Measurements from ENCODE around the gene DSCAML1.

The DSCAML1 gene

DNA sequence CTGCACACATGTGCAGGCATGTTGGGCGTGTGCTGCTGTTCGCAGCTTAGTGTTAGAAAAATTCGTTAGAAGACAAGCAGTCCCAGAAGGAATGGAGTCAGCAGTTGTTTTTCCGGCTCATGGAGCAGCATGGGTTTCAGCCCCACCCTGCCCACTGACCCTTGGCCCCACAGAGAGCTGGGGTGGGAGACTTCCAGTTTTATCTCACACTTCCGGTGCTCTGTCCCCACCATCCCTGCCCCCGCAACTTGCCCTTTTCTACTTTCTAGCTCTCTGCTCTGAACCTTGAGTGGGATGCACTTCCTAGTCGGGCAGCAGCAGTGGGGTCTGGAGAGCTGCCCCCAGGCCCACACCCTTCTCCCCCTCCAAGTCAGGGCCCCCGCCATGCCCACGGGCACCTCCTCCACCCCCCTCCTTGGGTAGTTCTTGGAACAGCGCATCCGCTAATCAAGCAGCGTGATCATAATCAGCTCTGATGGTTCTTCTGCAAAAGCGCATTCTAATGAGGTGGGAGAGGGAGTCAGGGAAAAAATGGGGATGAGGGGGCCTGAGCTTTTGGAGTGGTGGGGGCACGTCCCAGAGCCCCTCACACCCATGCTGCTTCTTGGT is 285.0 kb downstream of the DSCAML1 start:
- no peak for DNase-seq

DNA sequence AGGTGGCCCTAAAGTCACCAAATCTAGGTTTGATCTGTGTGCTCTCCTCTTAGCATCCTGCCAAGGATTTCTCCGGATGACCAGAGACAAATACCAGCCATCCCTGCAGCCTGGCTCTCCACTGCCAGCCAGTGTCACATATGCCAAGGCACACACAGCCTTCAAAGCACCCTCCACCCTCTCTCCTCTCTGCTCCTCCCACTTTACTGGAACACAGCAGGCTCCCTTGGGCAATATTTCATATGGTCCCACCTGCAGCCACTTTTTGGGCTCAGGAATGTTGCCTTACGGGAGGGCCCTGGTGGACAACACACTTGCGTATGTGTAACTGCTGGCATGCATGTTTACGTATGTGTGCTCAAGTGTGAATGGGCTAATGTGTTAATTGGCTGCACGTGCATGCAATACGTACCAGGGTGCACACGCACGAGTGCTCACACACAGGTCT is 285.5 kb downstream of the DSCAML1 start:
- DNase-seq: no peak

DNA sequence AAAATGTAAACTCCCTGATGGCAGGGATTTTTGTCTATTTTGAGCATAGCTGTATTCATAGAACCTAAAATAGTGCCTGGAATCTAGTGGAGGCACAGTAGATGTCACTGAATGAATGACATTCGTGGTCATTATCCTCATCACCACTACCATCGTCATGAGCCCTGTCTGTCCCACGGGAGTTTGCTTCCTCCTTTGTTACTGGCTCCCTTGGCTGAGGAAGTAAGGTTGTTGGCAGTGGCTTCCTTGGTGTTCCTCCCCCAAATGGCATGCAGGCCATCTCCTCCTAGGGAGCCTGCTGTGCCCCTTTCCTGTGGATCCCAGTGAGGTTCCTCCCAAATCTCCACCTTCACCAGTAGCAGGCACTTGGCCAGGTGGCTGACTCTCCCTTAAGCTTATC is 286.4 kb downstream of the DSCAML1 start:
- DNase-seq: no peak

DNA sequence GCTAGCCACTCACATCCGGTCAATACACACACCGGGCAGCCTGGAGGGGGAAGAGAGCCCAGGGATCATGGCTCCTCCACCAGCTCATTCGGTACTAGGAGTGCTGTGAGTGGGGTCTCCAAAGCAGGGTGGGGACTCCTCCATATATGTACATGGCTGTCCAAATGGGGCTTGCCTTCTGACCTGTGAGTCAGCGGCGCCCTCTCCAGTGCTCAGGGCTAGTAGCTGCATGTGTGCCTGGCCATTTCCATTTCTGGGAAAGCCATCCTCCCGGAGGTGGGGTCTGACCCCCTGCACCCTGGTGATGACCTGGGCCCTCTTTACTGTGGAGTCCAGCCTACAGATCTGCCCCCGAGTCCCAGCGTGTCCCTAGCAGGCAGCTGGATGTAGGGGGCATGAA is 287.5 kb downstream of the DSCAML1 start:
- DNase-seq: no peak

DNA sequence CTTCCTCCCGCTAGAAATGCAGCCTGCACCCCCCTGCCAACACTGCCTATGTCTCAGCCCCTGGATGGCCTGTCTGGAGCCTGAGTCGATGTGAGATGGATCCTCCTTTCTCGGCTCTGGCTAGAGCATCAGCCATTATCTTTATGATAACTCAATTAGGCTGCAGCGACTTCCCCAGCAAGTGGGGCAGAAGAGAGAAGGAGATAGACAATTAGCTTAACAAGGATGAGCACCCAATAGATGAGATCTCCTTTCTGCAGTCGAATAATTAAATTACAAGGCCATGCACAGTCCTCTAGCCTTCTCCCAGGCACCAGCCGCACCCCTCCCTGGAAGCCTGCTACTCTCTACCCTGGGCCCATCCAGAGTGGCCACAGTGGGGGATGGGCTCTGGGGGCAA is 290.0 kb downstream of the DSCAML1 start:
- no peak for DNase-seq

DNA sequence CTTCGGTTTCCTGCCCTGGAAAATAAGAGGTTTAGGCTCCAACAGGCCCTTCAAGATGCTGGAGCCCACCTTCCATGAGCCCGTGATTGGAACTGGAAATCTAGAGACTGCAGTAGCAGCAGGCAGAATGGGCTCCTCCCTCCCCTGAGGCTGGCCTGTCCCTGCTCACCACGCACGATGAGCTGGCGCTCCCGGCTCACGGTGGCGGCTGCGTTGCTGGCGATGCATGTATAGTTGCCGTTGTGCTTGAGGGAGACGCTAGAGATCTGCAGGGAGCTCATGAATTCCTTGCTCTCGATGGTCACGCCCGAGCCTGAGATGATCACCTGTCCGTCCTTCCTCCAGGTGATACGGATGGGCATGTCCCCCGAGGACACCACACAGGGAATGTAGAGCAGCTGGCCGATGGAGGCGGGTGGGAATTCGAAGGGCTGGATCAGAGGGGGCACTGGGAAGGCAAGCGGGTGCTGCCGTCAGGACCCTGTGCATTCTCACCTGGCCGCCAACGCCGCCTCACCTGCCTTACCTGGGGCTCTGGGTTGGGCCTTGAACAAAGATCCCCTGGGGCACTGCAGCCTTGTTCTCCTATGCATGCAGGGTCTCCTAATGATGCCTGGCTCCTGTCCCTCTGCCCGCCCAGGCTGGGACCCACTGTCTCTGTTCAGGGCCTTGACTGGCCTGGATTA is 291.6 kb downstream of the DSCAML1 start:
- DNase-seq: no peak

DNA sequence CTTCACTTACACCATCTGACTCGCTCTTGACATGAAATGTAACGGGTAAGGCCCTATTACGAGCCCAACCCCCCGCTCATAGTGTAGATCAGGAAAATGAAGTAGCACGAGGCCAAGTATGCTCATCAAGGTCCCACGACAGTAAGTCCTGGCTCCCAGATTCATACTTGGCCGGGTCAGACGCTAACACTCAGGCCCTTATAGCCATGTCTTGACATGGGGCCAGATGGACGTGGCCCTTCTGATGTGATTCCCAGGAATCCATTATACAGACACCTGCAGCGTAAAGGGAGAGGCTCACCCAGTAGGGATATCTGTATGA is 294.3 kb downstream of the DSCAML1 start:
- DNase-seq: no peak

DNA sequence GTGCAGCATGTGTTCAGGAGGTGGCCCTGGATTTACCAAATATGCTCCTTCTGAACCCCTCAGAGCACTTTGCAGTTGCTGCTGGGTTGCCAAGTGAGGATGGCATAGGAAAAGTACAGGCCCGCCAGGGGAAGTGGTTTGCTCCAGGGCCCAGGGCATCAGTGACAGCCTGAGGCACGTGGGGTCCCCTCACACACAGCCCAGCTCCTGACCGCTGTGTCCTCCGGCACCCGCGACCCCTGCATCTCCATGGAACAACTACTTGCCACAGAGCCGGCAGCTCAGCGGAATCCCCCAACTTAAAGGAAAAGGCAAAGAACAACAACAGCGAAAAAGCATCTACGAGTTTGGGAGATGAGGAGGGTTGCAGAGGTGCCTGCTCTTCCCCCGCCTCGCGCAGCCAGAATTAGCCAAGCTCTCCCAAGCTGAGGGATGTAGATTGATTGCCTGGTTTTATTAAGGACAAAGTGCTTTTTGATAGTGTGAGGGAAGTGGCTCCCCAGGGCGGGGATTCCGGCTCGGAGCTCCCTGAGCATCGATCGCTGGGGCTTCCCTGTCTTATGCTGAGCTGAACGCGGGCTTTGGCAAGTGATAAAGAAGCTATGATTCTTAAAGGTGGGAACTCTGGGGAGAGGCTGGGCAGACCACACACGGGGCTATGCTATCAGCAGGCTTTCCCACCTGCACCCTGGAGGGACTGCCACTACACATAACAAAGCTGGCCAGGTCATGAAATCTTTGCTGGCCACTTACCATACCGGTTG is 294.8 kb downstream of the DSCAML1 start:
- DNase-seq: no peak

DNA sequence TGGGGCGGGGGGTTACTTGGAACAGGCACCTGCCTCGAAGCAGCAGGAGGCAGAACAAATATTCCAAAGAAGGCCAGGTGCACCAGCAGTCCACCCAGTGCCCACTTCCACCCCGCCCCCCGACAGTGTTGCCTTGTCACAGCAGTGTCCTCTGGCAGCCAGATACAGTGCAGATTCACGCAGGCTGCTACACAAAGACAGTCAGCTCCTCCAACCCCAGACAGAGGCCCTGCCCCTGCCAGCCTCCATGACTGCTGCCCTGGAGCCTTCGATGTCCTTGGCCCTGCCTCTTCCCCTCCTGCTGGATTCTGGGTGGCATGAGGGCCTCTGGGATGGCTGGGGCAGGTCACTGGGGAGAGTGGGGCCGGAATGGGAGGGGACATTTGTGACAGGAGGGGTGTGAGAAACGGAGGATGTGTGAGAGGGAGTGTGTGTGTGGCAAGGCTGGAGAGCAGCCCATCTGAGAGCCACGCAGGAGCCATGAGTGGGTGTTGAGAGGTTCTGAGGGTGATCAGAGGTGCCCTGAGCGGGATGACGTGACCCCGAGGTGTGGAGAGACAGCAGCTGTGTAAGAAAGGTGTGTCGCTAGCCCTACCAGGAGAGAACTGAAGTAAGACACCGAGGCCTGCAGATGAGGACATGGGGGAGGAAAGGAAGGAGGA is 295.6 kb downstream of the DSCAML1 start:
- DNase-seq: peak; percentile 84

DNA sequence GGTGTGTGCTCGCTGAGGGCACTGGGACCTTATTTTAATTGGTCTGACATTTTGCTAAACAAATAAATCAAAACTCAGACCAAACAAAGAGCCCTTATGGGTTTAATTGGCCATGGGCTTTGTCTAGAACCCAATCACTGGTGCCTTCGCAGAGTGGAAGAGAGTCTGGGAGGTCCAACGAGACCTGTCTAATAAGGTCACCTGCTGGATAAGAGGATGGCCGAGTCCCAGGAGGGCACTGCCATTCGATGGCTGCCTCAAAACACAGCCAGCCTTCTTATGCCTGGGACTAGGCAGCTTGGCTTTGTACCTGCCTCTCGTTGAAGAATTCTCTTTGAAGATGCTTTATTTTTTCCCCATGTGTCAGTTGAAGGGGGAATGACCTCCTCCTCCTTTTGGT is 298.2 kb downstream of the DSCAML1 start:
- DNase-seq: peak; percentile 80

DNA sequence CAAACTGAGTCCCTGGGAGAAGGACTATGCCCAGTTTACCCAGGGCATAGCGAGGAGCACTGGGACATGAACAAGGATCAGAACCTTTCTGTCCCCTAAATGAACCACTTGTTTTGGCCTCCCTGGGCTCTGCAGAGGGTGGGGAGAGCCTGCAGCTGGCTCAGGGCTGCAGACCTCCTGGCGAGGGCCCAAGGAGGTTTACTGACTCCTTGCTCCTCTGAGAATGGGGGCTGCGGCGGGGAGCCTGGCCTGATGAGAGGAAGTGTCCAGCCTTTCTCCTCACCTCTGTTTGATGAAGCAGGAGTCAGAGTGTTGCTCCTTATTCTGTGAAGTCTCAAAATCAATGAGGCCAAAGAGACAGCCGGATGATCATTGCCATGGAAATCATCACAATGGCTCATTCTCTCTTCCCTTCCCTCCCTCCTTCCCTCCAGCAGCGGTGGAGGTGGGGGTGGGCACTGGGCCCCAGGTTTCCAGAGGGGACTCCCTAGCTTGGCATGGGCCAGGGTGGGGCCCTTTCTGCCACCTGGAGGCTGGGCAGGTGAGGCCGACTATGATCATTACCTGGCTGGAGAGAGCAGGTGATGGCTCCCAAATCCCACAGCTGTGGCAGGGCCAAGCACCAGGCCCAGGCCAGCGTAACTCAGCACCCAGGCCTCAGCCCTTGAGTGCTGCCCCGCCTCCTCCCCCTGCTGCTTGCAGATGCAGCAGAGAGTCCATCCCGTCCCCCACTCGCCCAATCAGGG is 299.6 kb downstream of the DSCAML1 start:
- no peak for DNase-seq

DNA sequence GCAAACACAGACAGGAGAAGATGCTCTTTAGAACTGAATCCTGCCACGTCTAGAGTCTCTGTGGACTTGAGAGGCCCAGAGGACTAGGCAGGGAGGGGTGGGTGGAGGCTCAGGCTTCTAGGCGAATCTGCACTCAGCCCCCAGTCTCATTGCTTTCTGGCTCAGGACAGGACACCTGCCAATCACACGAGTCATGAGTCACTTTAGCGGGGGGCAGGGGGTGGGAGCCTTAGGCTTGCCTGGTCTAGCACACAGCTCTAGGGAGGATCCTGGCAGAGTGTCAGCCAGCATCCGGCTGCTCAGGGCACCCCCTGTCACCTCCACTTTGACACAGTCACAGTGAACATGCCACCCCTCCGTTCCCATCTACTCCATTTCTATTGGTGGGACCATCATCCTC is 301.7 kb downstream of the DSCAML1 start:
- no peak for DNase-seq

DNA sequence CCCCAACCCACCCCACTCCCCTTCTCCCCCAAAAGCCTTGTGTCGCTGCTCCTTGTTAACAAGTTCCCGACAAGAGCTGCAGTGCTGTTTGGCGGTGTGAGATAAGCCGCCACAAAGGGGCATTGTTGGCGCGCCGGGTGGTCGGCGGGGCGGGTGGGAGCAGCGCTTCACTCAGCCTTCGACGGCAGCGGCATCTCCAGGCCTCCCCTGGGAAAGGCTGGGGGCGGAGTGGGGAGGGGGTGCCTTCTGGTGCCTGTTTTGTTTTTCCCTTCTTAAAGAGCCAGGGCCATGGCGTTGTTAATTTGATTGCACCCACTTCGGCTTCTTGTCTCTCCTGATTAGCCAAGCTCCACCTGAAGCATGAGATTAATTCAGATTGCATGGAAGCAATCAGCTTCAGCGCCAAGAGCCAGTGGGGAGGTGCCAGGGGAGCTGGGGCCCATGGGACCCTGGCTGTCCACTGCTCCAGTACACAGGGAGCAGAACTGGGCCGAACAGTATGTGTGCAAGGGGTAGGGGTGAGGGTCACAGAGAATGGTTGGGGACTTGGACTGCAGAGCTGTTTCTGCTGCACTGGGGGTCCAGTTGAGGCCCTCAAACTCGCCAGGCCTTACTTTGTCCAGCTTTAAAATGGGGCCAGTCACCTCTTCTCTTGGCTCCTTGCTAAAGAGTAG is 304.3 kb downstream of the DSCAML1 start:
- DNase-seq: no peak

DNA sequence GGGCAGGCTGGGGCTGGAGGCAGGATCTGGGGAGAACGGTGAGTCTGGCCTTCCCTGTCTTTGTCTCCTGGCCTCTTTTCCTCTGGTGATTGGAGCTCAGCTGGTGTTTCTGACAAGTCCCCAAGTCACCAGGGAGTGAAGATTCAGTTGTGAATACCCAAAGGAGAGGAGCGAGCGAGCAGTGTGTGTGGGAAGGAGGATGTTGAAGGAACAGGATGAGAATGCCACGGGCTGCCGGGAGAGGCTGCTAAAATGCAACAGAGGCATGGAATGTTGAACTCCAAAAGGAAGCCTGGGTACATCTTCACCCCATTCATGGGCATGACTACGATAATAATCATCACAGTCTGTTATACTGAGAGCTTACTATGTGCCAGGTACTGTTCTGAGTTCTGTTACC is 306.1 kb downstream of the DSCAML1 start:
- DNase-seq: no peak

DNA sequence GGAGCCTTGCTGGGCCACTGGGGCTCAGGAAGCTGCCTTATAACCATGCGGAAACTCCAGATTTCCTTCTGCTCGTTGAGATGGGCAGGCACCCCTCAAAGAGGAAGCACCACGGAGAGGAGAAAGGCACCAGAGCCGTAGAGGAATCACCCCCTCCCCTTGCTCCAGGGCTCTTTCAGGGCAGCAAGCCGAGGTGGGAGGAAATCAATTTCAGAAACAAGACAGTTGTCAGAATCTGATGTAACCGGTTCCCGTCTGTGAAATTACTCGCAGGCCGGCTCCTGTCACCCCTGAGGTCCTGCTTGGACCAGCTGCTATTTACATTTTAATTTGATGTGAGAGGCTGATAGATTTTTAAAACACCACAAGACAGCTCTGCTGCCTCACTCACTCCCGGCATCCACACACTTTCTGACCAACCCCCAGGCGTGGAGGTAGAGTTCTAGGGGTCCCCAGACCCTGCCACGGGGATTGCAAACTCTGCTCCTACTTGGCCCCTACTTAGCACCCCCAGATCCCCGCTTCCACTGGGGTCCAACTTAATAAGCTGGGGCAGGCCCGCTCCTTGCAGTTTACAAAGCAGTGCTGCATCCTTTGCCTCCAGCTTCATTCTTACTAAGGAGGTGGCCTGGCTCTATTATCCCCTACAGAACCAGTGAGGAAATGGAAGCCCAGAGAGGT is 306.9 kb downstream of the DSCAML1 start:
- no peak for DNase-seq

DNA sequence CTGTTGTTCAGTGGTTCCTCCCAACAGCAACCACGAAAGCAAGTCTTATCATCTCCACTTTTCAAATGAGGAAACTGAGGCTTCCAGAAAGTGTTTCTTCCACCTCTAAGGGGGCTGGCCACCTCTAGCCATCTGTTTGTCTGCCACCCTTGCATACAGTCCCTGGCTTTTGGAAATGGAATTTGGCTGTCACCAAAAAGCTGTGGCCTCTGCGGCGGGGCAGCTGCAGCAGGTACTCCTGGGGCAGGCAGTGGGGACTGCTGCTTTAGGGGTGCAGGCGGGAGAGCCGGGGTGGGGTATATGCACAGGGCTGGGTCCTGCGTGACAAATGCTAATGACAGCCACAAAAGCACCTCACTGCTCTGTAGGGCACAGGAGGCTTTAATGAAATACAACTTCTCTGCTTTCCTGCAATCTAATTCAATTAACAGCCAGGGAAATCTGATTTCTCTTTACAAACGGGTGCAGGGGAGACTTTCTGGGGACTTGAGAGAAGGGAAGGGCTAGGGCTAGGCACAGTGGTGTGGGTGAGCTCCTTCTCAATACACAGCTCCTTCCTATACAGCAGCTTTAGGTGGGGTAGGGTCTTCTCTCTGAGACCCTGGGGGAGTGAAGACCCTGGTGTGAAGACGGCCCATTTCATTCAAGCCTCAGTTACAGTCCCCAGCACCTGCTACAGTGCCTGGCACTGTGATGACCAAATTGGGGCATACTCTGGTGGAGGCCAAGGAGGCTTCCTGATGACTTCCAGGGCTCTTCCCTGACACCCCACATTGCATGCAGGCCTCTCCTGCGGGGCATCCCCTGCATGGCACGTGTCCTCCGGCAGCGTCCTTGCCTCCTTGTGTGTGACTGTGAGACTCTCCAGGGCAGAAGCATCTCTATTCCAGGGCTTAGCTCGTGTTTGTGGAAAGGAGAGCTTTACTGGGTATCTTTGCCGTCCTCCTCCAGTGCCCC is 307.7 kb downstream of the DSCAML1 start:
- no peak for DNase-seq

DNA sequence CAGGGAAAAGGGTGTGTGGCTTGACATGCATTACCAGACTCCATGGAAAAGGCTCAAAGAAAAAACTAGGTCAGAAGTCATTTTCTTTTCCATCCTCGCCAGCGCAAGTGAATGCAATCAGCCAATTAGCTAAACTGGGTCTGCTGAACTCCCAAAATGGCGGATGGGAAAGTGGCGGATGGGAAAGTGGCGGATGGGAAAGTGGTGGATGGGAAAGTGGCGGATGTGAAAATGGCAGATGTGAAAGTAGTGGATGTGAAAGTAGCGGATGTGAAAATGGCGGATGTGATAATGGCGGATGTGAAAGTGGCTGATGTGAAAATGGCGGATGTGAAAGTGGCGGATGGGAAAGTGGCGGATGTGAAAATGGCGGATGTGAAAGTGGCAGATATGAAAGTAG is 311.0 kb downstream of the DSCAML1 start:
- no peak for DNase-seq

DNA sequence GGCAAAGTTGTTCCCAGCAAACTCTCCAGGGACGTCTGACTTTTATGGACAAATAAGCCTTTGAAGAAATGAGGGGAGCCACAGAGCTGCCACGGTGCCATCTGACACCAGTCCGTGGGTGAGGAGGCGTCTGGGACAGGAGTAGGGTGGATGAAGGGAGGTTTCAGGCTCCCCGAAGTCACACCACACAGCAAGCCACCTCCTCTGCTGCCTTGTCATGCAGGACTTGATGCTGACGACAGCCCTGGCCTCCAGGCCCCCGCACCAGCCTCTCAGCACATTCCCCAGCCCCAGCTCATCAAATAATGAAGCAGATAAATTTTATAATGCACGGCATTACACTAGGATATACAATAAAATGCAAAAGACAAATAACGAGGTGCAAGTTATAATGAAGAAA is 312.9 kb downstream of the DSCAML1 start:
- DNase-seq: no peak

DNA sequence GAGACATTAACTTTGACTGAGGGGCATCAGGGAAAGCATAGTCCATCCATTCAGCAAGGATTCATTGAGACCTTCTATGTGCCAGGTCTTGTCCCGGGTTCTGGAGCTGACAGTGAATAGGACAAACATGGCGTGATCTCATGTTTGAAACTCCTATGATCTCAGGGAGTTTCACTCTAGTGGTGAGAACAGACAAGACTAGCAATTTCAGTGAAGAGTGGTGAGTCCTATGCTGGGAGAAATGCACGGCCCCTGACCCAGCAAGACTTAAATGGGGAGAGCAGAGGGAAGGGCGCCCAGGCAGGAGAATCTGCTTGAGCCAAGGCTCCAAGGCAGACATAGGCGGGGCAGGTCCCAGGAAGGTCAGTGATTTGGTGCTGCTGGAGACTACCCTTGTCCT is 313.6 kb downstream of the DSCAML1 start:
- no peak for DNase-seq

DNA sequence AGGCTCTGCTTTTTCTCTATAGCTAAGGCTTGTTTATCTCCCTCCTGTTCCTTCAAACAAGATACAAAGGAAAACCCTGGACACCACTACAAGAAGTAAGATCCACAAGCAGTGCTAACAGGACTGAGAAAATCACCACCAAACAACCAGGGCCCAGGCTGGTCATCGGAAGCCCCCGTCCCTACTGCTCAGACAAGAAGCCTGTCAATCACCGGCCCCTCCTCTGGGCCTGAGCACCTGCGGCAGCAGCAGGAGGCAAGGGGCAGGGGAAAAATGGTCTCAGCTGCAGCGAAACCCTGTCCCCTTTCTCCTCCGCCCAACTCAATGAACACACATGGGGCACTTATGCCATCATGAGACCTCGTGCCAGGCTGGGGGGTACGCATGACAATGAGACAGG is 314.1 kb downstream of the DSCAML1 start:
- no peak for DNase-seq

DNA sequence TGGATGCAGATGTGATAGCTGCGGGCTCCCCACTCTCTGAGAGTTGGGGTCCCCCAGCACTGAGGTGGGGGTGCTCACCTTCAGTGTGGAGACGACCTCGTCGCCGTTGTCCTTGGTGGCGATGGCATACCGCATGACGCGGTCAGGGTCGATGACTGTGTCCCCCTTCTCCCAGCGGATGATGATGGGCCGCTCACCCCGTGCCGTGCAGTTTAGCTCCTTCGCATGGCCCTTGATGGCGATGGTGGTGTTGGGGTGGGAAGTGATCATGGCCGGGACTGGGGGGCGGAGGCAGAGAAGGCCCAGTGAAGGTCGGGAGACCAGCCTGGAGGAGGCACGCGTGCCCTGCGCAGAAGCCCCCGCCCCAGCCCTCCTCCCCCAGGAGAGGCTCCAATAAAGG is 315.1 kb downstream of the DSCAML1 start:
- DNase-seq: no peak
